Caco-2 (cell line): ENCODE results near the gene HES3. TPM values are rescaled to one million over a fixed set of nuclear protein-coding genes. Genes with fewer than 3 reads are reported as not detected.
A peak's percentile ranks its signal among the peaks of the same experiment; 100 is the strongest.

Experiments
- BruUV-seq: library from RNA; stranded (reverse); fragments of 400-500 nt; replicated peaks from 2 replicates; lab custom pipeline; 2021; lab: Mats Ljungman, UMichigan
- CTCF ChIA-PET: fragments of 300-600 bp; sonication (Branson Sonifier 250); formaldehyde crosslinking; loops from one replicate; lab custom pipeline; 2022; ENCODE audit warnings: antibody characterized with exemption; lab: Charles Lee
- POLR2A ChIA-PET: fragments of 300-600 bp; sonication (Branson Sonifier 250); formaldehyde crosslinking; loops from one replicate; lab custom pipeline; 2022; ENCODE audit warnings: antibody characterized with exemption; lab: Charles Lee
- DNase-seq, 2 experiments: peaks; one replicate each; pipeline versions ENCODE4 v3.0.0 to v3.0.0-alpha.2; 2020 to 2022
- H3K27me3 ChIP-seq: replicated peaks from 2 replicates; pipeline ENCODE4 v1.6.0; 2011; ENCODE audit warnings: low read length; ENCODE audit not compliant: control insufficient read depth, insufficient read depth
- H3K36me3 ChIP-seq: 2 replicates; pipeline ENCODE4 v1.5.1; 2011; ENCODE audit warnings: low read length; ENCODE audit not compliant: control insufficient read depth, insufficient read depth
- H3K4me1 ChIP-seq: fragments of 250-450 bp; sonication (Bioruptor Pico); 2 replicates; pipeline ENCODE4 v1.5.1; 2020; ENCODE audit warnings: mild to moderate bottlenecking
- H3K4me3 ChIP-seq: 2 replicates; pipeline ENCODE4 v1.5.1; 2011; ENCODE audit warnings: low read depth, mild to moderate bottlenecking, control low read depth, low read length
- H3K9me3 ChIP-seq: fragments of 250-450 bp; sonication (Bioruptor Pico); 2 replicates; pipeline ENCODE4 v1.5.1; 2020; ENCODE audit warnings: mild to moderate bottlenecking, moderate library complexity
- H3K27ac Mint-ChIP-seq: one replicate; pipeline ENCODE4 v1.8.0; 2022; ENCODE audit warnings: mixed read lengths; ENCODE audit not compliant: unreplicated experiment
- H3K27me3 Mint-ChIP-seq: one replicate; pipeline ENCODE4 v1.8.0; 2022; ENCODE audit warnings: mixed read lengths; ENCODE audit not compliant: insufficient read depth, unreplicated experiment
- H3K36me3 Mint-ChIP-seq: one replicate; pipeline ENCODE4 v1.8.0; 2022; ENCODE audit warnings: mild to moderate bottlenecking, mixed read lengths; ENCODE audit not compliant: insufficient read depth, unreplicated experiment
- H3K4me1 Mint-ChIP-seq: one replicate; pipeline ENCODE4 v1.8.0; 2022; ENCODE audit warnings: low read depth, mixed read lengths; ENCODE audit not compliant: unreplicated experiment
- H3K4me3 Mint-ChIP-seq: one replicate; pipeline ENCODE4 v1.8.0; 2022; ENCODE audit warnings: mild to moderate bottlenecking, moderate library complexity, mixed read lengths; ENCODE audit not compliant: unreplicated experiment
- H3K9me3 Mint-ChIP-seq: one replicate; pipeline ENCODE4 v1.8.0; 2022; ENCODE audit warnings: mixed read lengths; ENCODE audit not compliant: unreplicated experiment
- CTCF ChIP-seq, 2 experiments: fragments of 200-600 bp in 1 of 2; IDR thresholded peaks; 1 replicate in 1 of 2; 2 replicates in 1 of 2; pipeline versions ENCODE4 v1.5.1 to v1.8.0; 2011 to 2022; ENCODE audit warnings: antibody characterized with exemption in 1 of 2, control low read depth in 1 of 2, inconsistent platforms in 1 of 2, low read depth in 1 of 2, low read length in 1 of 2, mild to moderate bottlenecking in 1 of 2, moderate library complexity in 1 of 2; ENCODE audit not compliant: insufficient read depth in 1 of 2, severe bottlenecking in 1 of 2, unreplicated experiment in 1 of 2
- intact Hi-C: fragments of 100-400 bp; cut with micrococcal nuclease; formaldehyde crosslinking; loops from one replicate; pipeline ENCODE4 v1.10.0; 2022; ENCODE audit not compliant: unreplicated experiment
- total RNA-seq: library from RNA; stranded (reverse); gene quantifications from 2 replicates; pipeline ENCODE4 v1.2.3, GENCODE V29; 2022

Gene HES3
- total RNA-seq, 1 experiment from 2014 or later: not detected

GRCh38 chr1:6261615-6261995 lies 17.6 kb downstream of the HES3 start:
- H3K36me3 Mint-ChIP-seq: peaks cover 26% of the 10 kb centered on the region
- Histone ChIP-seq H3K27me3 (no peaks in the 10 kb centered on the region), H3K4me1 (no peaks in the 10 kb centered on the region), H3K4me3 (peak overlapping the region; percentile 57), H3K36me3 (no peaks in the 10 kb centered on the region), H3K9me3 (no peaks in the 10 kb centered on the region)
- TF ChIP-seq CTCF (IDR thresholded peaks at IDR 0.05; ENCODE audit: insufficient read depth in 1 of 2, low read depth in 1 of 2, low read length in 1 of 2, severe bottlenecking in 1 of 2, unreplicated experiment in 1 of 2): no peak
- no peaks in the 10 kb centered on the region for H3K27me3 Mint-ChIP-seq
- ChIA-PET POLR2A (no interaction called here), CTCF (interaction anchor here (0.6 kb wide), 1 partner anchor 12 kb away, joined by 4 read pairs; no protein-coding TSS in a partner anchor)
- DNase-seq: no peak
- intact Hi-C loops: no loop called here
- H3K4me1 Mint-ChIP-seq: no peaks in the 10 kb centered on the region
- no peaks in the 10 kb centered on the region for H3K9me3 Mint-ChIP-seq
- peak overlapping the region; percentile 57 for H3K4me3 Mint-ChIP-seq
- no TSS peak for BruUV-seq
- no peak overlapping the region for H3K27ac Mint-ChIP-seq

GRCh38 chr1:6262555-6263420 lies 18.8 kb downstream of the HES3 start:
- H3K4me3 ChIP-seq: no peak overlapping the region
- no peaks in the 10 kb centered on the region for H3K9me3 Mint-ChIP-seq
- H3K36me3 ChIP-seq: no peaks in the 10 kb centered on the region
- CTCF ChIA-PET: interaction anchor here (0.8 kb wide), 1 partner anchor 16 kb away, joined by 3 read pairs; no protein-coding TSS in a partner anchor
- no peak overlapping the region for H3K4me3 Mint-ChIP-seq
- intact Hi-C loops: no loop called here
- H3K9me3 ChIP-seq: no peaks in the 10 kb centered on the region
- POLR2A ChIA-PET: no interaction called here
- peaks cover 30% of the 10 kb centered on the region for H3K36me3 Mint-ChIP-seq
- no peaks in the 10 kb centered on the region for H3K4me1 ChIP-seq
- H3K4me1 Mint-ChIP-seq: no peaks in the 10 kb centered on the region
- DNase-seq: no peak
- H3K27me3 ChIP-seq: no peaks in the 10 kb centered on the region
- TF ChIP-seq CTCF (IDR thresholded peaks at IDR 0.05; ENCODE audit: insufficient read depth in 1 of 2, low read depth in 1 of 2, low read length in 1 of 2, severe bottlenecking in 1 of 2, unreplicated experiment in 1 of 2): no peak
- no TSS peak for BruUV-seq
- no peak overlapping the region for H3K27ac Mint-ChIP-seq
- H3K27me3 Mint-ChIP-seq: no peaks in the 10 kb centered on the region

GRCh38 chr1:6263716-6264115 lies 19.7 kb downstream of the HES3 start:
- POLR2A ChIA-PET: no interaction called here
- DNase-seq: no peak
- no peaks in the 10 kb centered on the region for H3K4me1 Mint-ChIP-seq
- peaks cover 32% of the 10 kb centered on the region for H3K36me3 Mint-ChIP-seq
- CTCF ChIA-PET: no interaction called here
- Histone ChIP-seq H3K27me3 (no peaks in the 10 kb centered on the region), H3K4me1 (no peaks in the 10 kb centered on the region), H3K9me3 (no peaks in the 10 kb centered on the region), H3K36me3 (no peaks in the 10 kb centered on the region), H3K4me3 (no peak overlapping the region)
- no peak for TF ChIP-seq CTCF (IDR thresholded peaks at IDR 0.05; ENCODE audit: insufficient read depth in 1 of 2, low read depth in 1 of 2, low read length in 1 of 2, severe bottlenecking in 1 of 2, unreplicated experiment in 1 of 2)
- BruUV-seq: no TSS peak
- H3K4me3 Mint-ChIP-seq: no peak overlapping the region
- intact Hi-C loops: no loop called here
- peak overlapping the region; percentile 58 for H3K27ac Mint-ChIP-seq
- no peaks in the 10 kb centered on the region for H3K9me3 Mint-ChIP-seq
- H3K27me3 Mint-ChIP-seq: no peaks in the 10 kb centered on the region
